GM19467 (cell line): ENCODE data around the gene ST13.
"Not testable (repeated sequence)": the region's sequence is repeated elsewhere in the genome, so short reads cannot be mapped to it uniquely, and the experiment has no call there.

Experiments
- ATAC-seq: cut with Tn5 transposase; IDR thresholded peaks from one replicate; pipeline ENCODE4 v1.9.1; 2021; ENCODE audit warnings: mild to moderate bottlenecking, moderate library complexity; ENCODE audit not compliant: unreplicated experiment

The ST13 gene

GRCh38 chr22:40789131-40789530 is 67.3 kb downstream of the ST13 start:
- ATAC-seq: no peak

- ATAC-seq: no peak
Observed at GRCh38 chr22:40782521-40782920, 73.9 kb downstream of the ST13 start.

- ATAC-seq: not testable (repeated sequence)
Observed at GRCh38 chr22:40781749-40782148, 74.7 kb downstream of the ST13 start.
